Measurements from ENCODE around the gene SDHC. TPM values are rescaled to one million over a fixed set of nuclear protein-coding genes. Genes with fewer than 3 reads are reported as not detected.

The SDHC gene
- total and polyA plus RNA-seq, 2 of the 8 experiments (the other 6 are each of a cell fraction or from before 2014, with no cell fraction given) = 224 to 305 TPM

GRCh38 chr1:161307230-161307768 lies 6.9 kb upstream of the SDHC start:
- no peak for DNase-seq (ENCODE audit: low read depth in 1 of 2, low spot score in 2 of 2)
- H3K27ac ChIP-seq (ENCODE audit: low read depth, low read length) = no peak overlapping the region
- CTCF ChIA-PET (ENCODE audit: partially characterized antibody) = interaction anchor here (0.8 to 12.1 kb wide), 9 partner anchors 11 to 97 kb away, joined by 3 to 201 read pairs (median 3); partner anchors contain the start of genes APOA2, FCER1G and TOMM40L

More at GRCh38 chr1:161307230-161307768, 6.9 kb upstream of the SDHC start:
- Histone ChIP-seq H3K56ac (replicated peaks; ENCODE audit: insufficient read length, low read depth, low read length) (no peak overlapping the region), H3K9ac (replicated peaks in 1 of 4; ENCODE audit: extremely low read depth in 1 of 4, low read depth in 3 of 4, low read length in 3 of 4) (no peak overlapping the region), H3K9me3 (ENCODE audit: insufficient read depth in 2 of 2, low read depth in 1 of 2, low read length in 1 of 2) (no peaks in the 10 kb centered on the region), H2AFZ (ENCODE audit: low read length) (0 out of 2 replicates have a peak overlapping the region, but pooled peaks have one; percentile 60), H3K4ac (replicated peaks; ENCODE audit: insufficient read length, low read depth, low read length) (no peak overlapping the region), H3K14ac (ENCODE audit: insufficient read length) (no peak overlapping the region), H4K91ac (replicated peaks; ENCODE audit: insufficient read length, low read length) (no peak overlapping the region), H3K23me2 (ENCODE audit: low read depth, low read length) (peaks cover 8% of the 10 kb centered on the region; the same call in 1 of the 2 replicates), H3K27me3 (replicated peaks in 1 of 4; ENCODE audit: control insufficient read depth in 3 of 4, extremely low read depth in 1 of 4, insufficient read depth in 3 of 4, low read length in 3 of 4) (no peaks in the 10 kb centered on the region), H2BK12ac (ENCODE audit: low read depth, low read length) (peak overlapping the region; percentile 30; the same call in 1 of the 2 replicates), H2BK5ac (ENCODE audit: low read depth, low read length) (no peak overlapping the region), H3K4me1 (replicated peaks in 1 of 4; ENCODE audit: control insufficient read depth in 3 of 4, insufficient read depth in 4 of 4, low read length in 3 of 4) (peaks cover 0 to 16% (median 9%) of the 10 kb centered on the region in 4 experiments; a peak in 6 of 7 replicates), H4K5ac (ENCODE audit: insufficient read length, low read depth, low read length) (no peak overlapping the region), H3K79me2 (ENCODE audit: control insufficient read depth in 1 of 2, insufficient read depth in 2 of 2, low read length in 2 of 2) (peaks cover 0 to 8% of the 10 kb centered on the region in 2 experiments; a peak in 1 of 4 replicates), H2BK20ac (ENCODE audit: low read length) (no peak overlapping the region), H2AK5ac (ENCODE audit: low read depth, low read length) (no peak overlapping the region), H3K23ac (ENCODE audit: insufficient read length) (no peak overlapping the region), H2BK120ac (replicated peaks; ENCODE audit: low read depth, low read length) (no peak overlapping the region), H4K8ac (ENCODE audit: extremely low read depth, insufficient read depth, low read length) (no peak overlapping the region), H3K4me2 (ENCODE audit: insufficient read depth in 1 of 2, low read depth in 2 of 2, low read length in 2 of 2) (no peak overlapping the region), H3K18ac (ENCODE audit: extremely low read depth, low read length) (no peak overlapping the region), H3K36me3 (ENCODE audit: control insufficient read depth in 2 of 4, insufficient read depth in 4 of 4, low read length in 3 of 4) (no peaks in the 10 kb centered on the region), H3K79me1 (ENCODE audit: low read depth, low read length) (0 out of 2 replicates have a peak, but pooled peaks cover 3% of the 10 kb centered on the region), H4K20me1 (replicated peaks in 1 of 2; ENCODE audit: control insufficient read depth in 1 of 2, insufficient read depth in 2 of 2, low read length in 2 of 2) (no peaks in the 10 kb centered on the region), H2BK15ac (ENCODE audit: low read length) (no peak overlapping the region), H3K4me3 (ENCODE audit: extremely low read depth in 1 of 4, insufficient read depth in 2 of 4, low read depth in 3 of 4, low read length in 4 of 4) (no peak overlapping the region)
- TF ChIP-seq EZH2 (IDR thresholded peaks at IDR 0.05; ENCODE audit: low read depth, low read length, severe bottlenecking) (no peak), CREB1 (IDR thresholded peaks at IDR 0.05) (no peak), RBBP5 (IDR thresholded peaks at IDR 0.05; ENCODE audit: borderline replicate concordance, low read depth, low read length) (no peak)
- POLR2A ChIA-PET (ENCODE audit: partially characterized antibody) = interaction anchor here (0.8 kb wide), 1 partner anchor 82 kb away, joined by 3 read pairs; the partner anchor contains the start of gene TOMM40L
- no peak for FAIRE-seq
- 85% methylated on average over 7 of the region's 7 CpGs; no CpG with 5 or more reads in 1 of the 2 experiments for WGBS, 2 experiments (ENCODE audit: extremely low coverage in 1 of 2, insufficient coverage in 1 of 2, insufficient read length in 1 of 2, insufficient replicate concordance in 2 of 2, low coverage in 1 of 2, low lambda C conversion rate in 2 of 2, missing lambda C conversion rate in 1 of 2)

Data from H1 (cell line).